Loucy (cell line): Measurements from ENCODE around the gene MGAT4C.

Source experiments
- EZH2phosphoT487 ChIP-seq: fragments of 200-600 bp; IDR thresholded peaks from 2 replicates; pipeline ENCODE4 v1.6.1; 2018; ENCODE audit warnings: antibody characterized with exemption, mild to moderate bottlenecking, moderate library complexity, borderline replicate concordance
- TF ChIP-seq, protein P1 (sequence below): fragments of 200-600 bp; sonication (generic); conservative IDR thresholded peaks from 2 replicates; pipeline ENCODE4 v1.5.1; 2014; ENCODE audit warnings: mild to moderate bottlenecking, antibody characterized with exemption, low read length

GRCh38 chr12:86275356-86275755 lies 19.2 kb upstream of the MGAT4C start:
- TF ChIP-seq, protein P1, sequence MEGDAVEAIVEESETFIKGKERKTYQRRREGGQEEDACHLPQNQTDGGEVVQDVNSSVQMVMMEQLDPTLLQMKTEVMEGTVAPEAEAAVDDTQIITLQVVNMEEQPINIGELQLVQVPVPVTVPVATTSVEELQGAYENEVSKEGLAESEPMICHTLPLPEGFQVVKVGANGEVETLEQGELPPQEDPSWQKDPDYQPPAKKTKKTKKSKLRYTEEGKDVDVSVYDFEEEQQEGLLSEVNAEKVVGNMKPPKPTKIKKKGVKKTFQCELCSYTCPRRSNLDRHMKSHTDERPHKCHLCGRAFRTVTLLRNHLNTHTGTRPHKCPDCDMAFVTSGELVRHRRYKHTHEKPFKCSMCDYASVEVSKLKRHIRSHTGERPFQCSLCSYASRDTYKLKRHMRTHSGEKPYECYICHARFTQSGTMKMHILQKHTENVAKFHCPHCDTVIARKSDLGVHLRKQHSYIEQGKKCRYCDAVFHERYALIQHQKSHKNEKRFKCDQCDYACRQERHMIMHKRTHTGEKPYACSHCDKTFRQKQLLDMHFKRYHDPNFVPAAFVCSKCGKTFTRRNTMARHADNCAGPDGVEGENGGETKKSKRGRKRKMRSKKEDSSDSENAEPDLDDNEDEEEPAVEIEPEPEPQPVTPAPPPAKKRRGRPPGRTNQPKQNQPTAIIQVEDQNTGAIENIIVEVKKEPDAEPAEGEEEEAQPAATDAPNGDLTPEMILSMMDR, result no peak
- no peak for TF ChIP-seq EZH2phosphoT487
